ENCODE data around the gene SCN4B. TPM values are rescaled to one million over a fixed set of nuclear protein-coding genes. Genes with fewer than 3 reads are reported as not detected.

The SCN4B gene
- total and polyA plus RNA-seq, 2 of the 8 experiments (the other 6 are each of a cell fraction or from before 2014, with no cell fraction given) = 2.8 to 4.9 TPM

- H4K91ac ChIP-seq (replicated peaks; ENCODE audit: insufficient read length, low read length) = no peak overlapping the region
- no peaks in the 10 kb centered on the region for H4K20me1 ChIP-seq (replicated peaks in 1 of 2; ENCODE audit: control insufficient read depth in 1 of 2, insufficient read depth in 2 of 2, low read length in 2 of 2)
- no peaks in the 10 kb centered on the region for H3K36me3 ChIP-seq (ENCODE audit: control insufficient read depth in 2 of 4, insufficient read depth in 4 of 4, low read length in 3 of 4)
- H3K4me1 ChIP-seq (replicated peaks in 1 of 4; ENCODE audit: control insufficient read depth in 3 of 4, insufficient read depth in 4 of 4, low read length in 3 of 4) = no peaks in the 10 kb centered on the region; a peak in 1 of 7 replicates
- H3K4ac ChIP-seq (replicated peaks; ENCODE audit: insufficient read length, low read depth, low read length) = no peak overlapping the region
- no peak overlapping the region for H3K14ac ChIP-seq (ENCODE audit: insufficient read length)
- H3K79me1 ChIP-seq (ENCODE audit: low read depth, low read length) = no peaks in the 10 kb centered on the region
- no peaks in the 10 kb centered on the region for H3K23me2 ChIP-seq (ENCODE audit: low read depth, low read length)
- DNase-seq (ENCODE audit: low read depth in 1 of 2, low spot score in 2 of 2) (no peak), FAIRE-seq (no peak)
- no peak overlapping the region for H2BK5ac ChIP-seq (ENCODE audit: low read depth, low read length)
- H2BK12ac ChIP-seq (ENCODE audit: low read depth, low read length) = no peak overlapping the region
- no peak overlapping the region for H3K4me3 ChIP-seq (ENCODE audit: extremely low read depth in 1 of 4, insufficient read depth in 2 of 4, low read depth in 3 of 4, low read length in 4 of 4)
- no peak overlapping the region for H2AFZ ChIP-seq (ENCODE audit: low read length)
- no peak overlapping the region for H2BK20ac ChIP-seq (ENCODE audit: low read length)
- ChIA-PET CTCF (ENCODE audit: partially characterized antibody) (interaction anchor here (0.7 to 5.1 kb wide), 4 partner anchors 12 to 63 kb away, joined by 3 to 22 read pairs (median 6); no protein-coding TSS in a partner anchor), POLR2A (ENCODE audit: partially characterized antibody) (interaction anchor here (2.0 kb wide), 1 partner anchor 8 kb away, joined by 6 read pairs; no protein-coding TSS in a partner anchor)
- WGBS, 2 experiments (ENCODE audit: extremely low coverage in 1 of 2, insufficient coverage in 1 of 2, insufficient read length in 1 of 2, insufficient replicate concordance in 2 of 2, low coverage in 1 of 2, low lambda C conversion rate in 2 of 2, missing lambda C conversion rate in 1 of 2) = 82% methylated on average over 15 of the region's 15 CpGs; no CpG with 5 or more reads in 1 of the 2 experiments
- no peak overlapping the region for H3K27ac ChIP-seq (ENCODE audit: low read depth, low read length)
- H4K5ac ChIP-seq (ENCODE audit: insufficient read length, low read depth, low read length) = no peak overlapping the region
- no peaks in the 10 kb centered on the region for H3K27me3 ChIP-seq (replicated peaks in 1 of 4; ENCODE audit: control insufficient read depth in 3 of 4, extremely low read depth in 1 of 4, insufficient read depth in 3 of 4, low read length in 3 of 4)
- H4K8ac ChIP-seq (ENCODE audit: extremely low read depth, insufficient read depth, low read length) = no peak overlapping the region
- H3K23ac ChIP-seq (ENCODE audit: insufficient read length) = no peak overlapping the region
- no peak overlapping the region for H3K56ac ChIP-seq (replicated peaks; ENCODE audit: insufficient read length, low read depth, low read length)
- TF ChIP-seq NANOG (IDR thresholded peaks at IDR 0.05; ENCODE audit: insufficient read depth, low read depth, low read length, poor library complexity, severe bottlenecking) (no peak), NRF1 (IDR thresholded peaks at IDR 0.05; ENCODE audit: low read depth, low read length) (no peak), RAD21 (IDR thresholded peaks at IDR 0.05 in 1 of 2, conservative IDR thresholded peaks at IDR 0.05 in 1 of 2; ENCODE audit: low read depth in 2 of 2, low read length in 2 of 2) (no peak), CBX5 (IDR thresholded peaks at IDR 0.05; ENCODE audit: low read depth, low read length) (no peak), SP1 (IDR thresholded peaks at IDR 0.05; ENCODE audit: low read depth, low read length) (no peak), SRF (IDR thresholded peaks at IDR 0.05; ENCODE audit: low read depth, low read length) (no peak), YY1 (IDR thresholded peaks at IDR 0.05; ENCODE audit: low read depth, low read length) (no peak), EGR1 (IDR thresholded peaks at IDR 0.05; ENCODE audit: borderline replicate concordance, low read depth, low read length) (no peak), POLR2AphosphoS5 (IDR thresholded peaks at IDR 0.05; ENCODE audit: low read depth, low read length) (no peak), SIX5 (IDR thresholded peaks at IDR 0.05; ENCODE audit: low read depth, low read length) (no peak), FOSL1 (IDR thresholded peaks at IDR 0.05; ENCODE audit: insufficient read depth, low read depth, low read length) (no peak), MAFK (IDR thresholded peaks at IDR 0.05; ENCODE audit: low read depth, low read length) (no peak)
- no peak overlapping the region for H3K18ac ChIP-seq (ENCODE audit: extremely low read depth, low read length)
- no peak overlapping the region for H2AK5ac ChIP-seq (ENCODE audit: low read depth, low read length)
- no peaks in the 10 kb centered on the region for H3K79me2 ChIP-seq (ENCODE audit: control insufficient read depth in 1 of 2, insufficient read depth in 2 of 2, low read length in 2 of 2)
- no peak overlapping the region for H2BK15ac ChIP-seq (ENCODE audit: low read length)
- no peak overlapping the region for H3K9ac ChIP-seq (replicated peaks in 1 of 4; ENCODE audit: extremely low read depth in 1 of 4, low read depth in 3 of 4, low read length in 3 of 4)
- no peaks in the 10 kb centered on the region for H3K9me3 ChIP-seq (ENCODE audit: insufficient read depth in 2 of 2, low read depth in 1 of 2, low read length in 1 of 2)
- no peak overlapping the region for H2BK120ac ChIP-seq (replicated peaks; ENCODE audit: low read depth, low read length)
- H3K4me2 ChIP-seq (ENCODE audit: insufficient read depth in 1 of 2, low read depth in 2 of 2, low read length in 2 of 2) = no peak overlapping the region
Measured at GRCh38 chr11:118132385-118133151, 20.1 kb downstream of the SCN4B start.

Data from H1 (cell line).